Activated T-cell treated with anti-CD3 and anti-CD28 coated beads for 48 hours (primary cell): ENCODE results near the gene RNASE2.
"Not testable (repeated sequence)": the region's sequence is repeated elsewhere in the genome, so short reads cannot be mapped to it uniquely, and the experiment has no call there.

Experiments
- DNase-seq: peaks from one replicate; pipeline ENCODE4 v3.0.0-alpha.2; 2020; ENCODE audit warnings: low read depth

The RNASE2 gene

GRCh38 chr14:20954736-20955537, at the start of gene RNASE2:
TSS of gene RNASE2 (plus strand) at chr14:20955487. CDS start at chr14:20955772, 285 bp downstream.
- DNase-seq: not testable (repeated sequence)

DNA sequence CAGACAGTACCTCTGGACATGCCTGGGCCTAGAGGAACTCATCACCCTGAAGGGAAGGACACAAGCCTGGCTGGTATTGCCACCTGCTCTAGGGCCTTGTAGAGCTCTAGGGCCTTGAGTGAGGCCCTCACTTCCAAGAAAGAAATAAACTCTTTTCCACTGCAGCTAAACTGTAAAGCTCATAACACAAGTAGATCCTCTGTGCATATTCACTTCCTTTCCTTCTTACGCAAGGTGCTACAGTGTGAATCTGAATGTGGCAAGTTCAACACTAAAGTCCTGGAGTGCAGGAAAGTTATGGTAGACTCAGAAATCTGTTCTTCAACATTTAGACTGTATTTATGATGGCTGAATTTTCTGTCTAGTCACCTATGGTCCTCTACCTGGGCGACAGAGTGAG, 49.6 kb upstream of the RNASE2 start:
- no peak for DNase-seq

GRCh38 chr14:20907214-20907613, 48.1 kb upstream of the RNASE2 start:
- no peak for DNase-seq

DNA sequence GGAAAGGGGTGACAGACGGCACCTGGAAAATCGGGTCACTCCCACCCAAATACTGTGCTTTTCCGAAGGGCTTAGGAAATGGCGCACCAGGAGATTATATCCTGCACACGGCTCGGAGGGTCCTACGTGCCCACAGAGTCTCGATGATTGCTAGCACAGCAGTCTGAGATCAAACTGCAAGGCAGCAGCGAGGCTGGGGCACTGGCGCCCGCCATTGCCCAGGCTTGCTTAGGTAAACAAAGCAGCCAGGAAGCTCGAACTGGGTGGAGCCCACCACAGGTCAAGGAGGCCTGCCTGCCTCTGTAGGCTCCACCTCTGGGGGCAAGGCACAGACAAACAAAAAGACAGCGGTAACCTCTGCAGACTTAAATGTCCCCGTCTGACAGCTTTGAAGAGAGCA, 44.5 kb upstream of the RNASE2 start:
- DNase-seq: not testable (repeated sequence)

DNA sequence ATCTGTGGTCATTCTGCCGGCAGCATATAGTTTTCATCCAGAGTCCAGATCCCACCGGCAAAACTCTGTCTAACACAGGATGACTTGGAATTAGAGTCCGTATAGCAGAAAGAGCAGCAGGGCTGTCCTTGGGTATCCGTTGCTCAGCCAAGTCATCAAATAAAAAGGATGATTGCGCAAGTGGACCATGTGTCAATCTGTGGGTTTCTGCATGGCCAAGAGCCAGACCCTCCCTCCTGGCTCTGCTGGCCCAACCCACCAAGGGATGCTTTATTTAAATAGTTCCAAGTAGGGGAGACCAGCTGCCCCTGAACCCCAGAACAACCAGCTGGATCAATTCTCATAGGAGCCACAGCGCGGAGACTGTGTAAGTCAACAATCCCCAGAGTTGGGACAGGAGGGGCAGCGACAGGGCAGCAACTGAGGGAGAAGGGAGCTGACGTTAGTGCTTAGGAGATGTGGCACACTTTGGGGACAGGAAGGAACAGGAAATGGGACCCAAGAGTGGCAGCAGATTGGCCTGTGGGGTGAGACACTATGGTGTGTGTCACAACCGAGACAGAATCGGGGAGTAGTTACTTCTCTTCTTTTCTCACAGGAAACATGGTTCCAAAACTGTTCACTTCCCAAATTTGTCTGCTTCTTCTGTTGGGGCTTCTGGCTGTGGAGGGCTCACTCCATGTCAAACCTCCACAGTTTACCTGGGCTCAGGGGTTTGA, 36.1 kb upstream of the RNASE2 start:
- DNase-seq: not testable (repeated sequence)

- DNase-seq: not testable (repeated sequence)
Measured at GRCh38 chr14:20923766-20924297, 31.5 kb upstream of the RNASE2 start.

DNA sequence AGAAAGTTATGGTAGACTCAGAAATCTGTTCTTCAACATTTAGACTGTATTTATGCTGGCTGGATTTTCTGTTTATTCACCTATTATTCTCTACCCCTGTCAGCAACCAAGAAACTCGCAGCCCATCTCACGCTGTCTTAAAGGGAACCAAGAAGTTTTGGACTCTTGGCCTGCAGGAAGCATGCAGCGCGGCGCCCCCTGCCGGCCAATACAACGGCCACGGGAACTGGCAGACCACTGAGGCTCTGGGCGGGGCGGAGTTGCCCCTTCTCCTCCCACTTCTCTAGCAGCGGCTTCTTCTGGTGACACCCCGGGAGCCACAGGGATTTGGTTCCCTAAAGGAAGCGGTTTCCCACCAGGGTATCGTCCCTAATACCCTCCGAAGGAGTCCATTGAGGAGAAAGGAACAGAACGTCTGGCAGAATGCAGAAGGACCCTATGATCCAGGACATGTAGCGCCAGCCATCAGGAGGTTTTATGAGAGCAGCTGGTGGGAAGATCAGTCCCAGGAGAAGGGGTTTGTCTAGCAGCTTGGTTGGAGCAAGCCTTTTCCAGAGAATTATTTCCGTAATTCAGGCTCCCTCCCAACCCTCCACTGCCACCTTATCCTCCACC, 21.0 kb upstream of the RNASE2 start:
- DNase-seq: peak; percentile 35

DNA sequence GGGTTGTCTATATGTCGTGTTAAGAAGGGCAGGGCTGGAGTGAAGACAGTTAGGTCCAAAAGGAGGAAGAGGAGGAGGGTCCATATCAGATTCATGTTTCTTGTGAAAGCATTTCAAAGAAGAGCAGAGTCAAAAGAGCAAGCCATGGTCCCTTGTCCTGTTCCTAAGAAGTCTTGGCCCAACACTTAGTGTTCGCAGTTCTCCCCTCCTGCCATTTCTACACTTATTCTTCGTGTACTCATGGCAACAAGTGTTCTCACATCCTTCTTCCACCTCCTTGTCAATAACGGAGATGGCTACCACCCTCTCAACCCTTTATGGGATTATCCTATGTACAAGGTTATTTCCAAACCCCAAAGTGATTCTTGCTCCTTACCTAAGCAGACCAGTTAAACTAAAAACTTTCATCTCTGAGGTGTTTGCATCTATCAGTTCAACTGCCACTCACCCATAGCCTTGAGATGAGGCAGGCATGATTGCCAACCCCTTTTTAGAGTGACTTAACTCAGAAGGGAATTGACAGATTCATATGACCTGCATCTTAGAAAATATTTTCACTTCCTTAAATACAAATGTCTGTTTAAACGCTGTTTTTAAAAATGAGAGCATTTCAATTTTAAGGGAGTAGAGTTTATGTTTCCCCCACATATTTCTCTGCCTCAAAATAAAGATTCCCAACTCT, 19.8 kb upstream of the RNASE2 start:
- no peak for DNase-seq

DNA sequence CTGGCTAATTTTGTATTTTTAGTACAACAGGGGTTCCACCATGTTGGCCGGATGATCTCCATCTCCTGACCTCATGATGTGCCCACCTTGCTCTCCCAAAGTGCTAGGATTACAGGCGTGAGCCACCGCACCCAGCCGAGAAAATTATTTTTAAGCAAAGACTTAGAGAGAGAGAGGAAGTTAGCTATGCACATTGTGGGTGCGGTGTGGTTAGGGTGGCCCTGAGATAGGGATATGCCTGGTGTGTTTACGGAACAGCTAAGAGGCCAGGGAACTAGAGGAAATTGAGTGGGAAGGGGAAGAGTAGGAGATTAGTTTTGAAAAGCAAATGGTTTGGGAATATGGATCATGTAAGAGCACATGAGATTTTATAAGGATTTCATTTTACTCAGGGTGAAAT, 10.1 kb upstream of the RNASE2 start:
- DNase-seq: not testable (repeated sequence)

DNA sequence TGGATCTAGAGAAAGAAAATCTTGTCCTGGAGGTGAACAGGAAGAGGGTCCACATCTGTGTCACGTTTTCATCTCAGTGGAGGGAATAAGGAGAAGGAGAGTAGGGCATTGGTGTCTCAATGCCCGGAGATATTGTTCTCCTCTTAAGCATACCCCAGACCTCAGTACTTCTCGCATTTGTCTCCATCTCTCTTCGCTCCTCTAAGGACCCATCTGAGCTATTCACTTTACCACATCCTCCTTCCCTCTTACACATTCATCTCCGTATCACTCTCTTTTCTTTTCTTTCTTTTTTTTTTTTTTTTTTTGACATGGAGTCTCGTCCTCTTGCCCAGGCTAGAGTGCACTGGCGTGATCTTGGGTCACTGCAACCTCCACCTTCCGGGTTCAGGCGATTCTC, 8.6 kb upstream of the RNASE2 start:
- DNase-seq: not testable (repeated sequence)

DNA sequence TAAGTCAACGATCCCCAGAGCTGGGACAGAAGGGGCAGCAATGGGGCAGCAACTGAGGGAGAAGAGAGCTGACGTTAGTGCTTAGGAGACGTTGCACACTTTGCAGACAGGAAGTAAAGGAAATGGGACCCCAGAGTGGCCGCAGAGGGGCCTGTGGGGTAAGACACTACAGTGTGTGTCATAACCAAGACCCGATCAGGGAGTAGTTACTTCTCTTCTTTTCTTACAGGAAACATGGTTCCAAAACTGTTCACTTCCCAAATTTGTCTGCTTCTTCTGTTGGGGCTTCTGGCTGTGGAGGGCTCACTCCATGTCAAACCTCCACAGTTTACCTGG, 219 bp downstream of the RNASE2 start:
- DNase-seq: not testable (repeated sequence)

GRCh38 chr14:20956376-20956976, 1.2 kb downstream of the RNASE2 start:
- no peak for DNase-seq

GRCh38 chr14:20958946-20959345, 3.7 kb downstream of the RNASE2 start:
- DNase-seq: not testable (repeated sequence)

- no peak for DNase-seq
Measured at GRCh38 chr14:20969336-20969735, 14.0 kb downstream of the RNASE2 start.

DNA sequence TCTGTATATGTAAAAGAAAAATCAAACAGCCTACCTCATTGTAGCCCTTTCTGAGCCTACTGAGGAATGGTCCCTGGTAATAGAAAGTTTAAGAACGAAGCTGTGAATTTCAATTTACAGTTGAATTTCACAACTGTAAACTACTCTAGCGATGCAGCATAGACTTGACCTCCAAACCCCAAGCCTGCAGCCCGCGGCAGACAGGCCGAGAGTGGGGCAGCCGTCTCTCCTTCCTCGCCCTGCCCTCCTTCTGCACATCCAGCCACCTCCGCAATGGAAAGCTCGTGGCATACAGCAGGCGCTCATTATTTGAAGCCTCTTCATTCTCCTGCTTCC, 15.3 kb downstream of the RNASE2 start:
- DNase-seq: no peak

DNA sequence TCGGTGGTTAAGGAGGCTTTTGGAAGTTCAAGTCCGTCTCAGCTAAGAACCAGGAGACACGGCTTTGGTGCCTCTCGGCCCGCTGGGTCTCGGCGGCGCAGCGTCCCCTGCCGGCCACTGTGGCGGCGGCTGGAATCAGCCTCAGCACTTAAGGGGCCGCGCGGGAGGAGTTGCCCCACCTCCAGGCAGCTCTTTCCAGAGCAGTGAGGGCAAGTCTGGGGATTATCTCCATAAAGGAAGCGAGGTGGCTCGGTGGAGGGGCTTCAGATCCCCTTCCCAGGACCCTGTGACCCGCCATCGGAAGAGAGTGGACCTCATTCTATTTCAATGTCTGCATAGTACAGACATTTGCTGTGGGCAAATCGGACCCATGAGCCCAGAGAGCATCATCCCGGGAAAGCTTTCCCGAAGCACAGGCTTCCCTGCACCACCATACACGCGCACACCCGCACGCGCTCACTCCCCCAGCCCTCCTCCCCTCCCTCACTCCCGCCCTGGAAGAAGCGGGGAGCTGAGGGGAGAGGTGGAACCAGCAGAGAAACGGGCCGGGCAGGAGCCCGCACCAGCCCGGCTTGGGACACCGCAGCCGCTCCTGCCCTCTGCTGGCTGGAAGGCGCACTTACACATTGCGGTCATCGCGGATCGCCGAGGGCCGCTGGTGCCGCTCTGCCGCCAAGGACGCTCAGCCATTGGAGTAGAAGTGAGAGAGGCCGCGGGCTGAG, 15.9 kb downstream of the RNASE2 start:
- peak; percentile 81 for DNase-seq

- no peak for DNase-seq
Measured at GRCh38 chr14:20971705-20972021, 16.4 kb downstream of the RNASE2 start.

DNA sequence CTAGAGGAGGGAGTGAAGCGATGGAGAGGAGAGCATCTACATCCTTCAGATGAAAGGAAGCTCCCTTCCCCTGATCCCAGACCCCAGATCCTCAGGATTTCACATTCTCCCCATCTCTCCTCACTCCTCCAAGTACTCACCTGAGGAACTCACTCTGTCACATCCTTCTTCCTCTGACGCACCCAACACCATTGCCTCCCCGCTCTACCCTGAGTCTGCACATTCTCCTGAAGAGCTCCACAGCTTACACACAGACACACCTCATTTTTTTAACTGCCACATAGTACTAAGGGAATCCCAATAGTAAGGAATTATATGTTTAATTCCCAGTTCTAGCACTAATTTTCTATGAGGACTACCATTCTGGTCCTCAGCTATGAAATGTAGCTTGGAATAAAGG, 18.2 kb downstream of the RNASE2 start:
- no peak for DNase-seq

GRCh38 chr14:20976291-20976690, 21.0 kb downstream of the RNASE2 start:
- no peak for DNase-seq

- DNase-seq: no peak
Measured at GRCh38 chr14:20978687-20979086, 23.4 kb downstream of the RNASE2 start.

DNA sequence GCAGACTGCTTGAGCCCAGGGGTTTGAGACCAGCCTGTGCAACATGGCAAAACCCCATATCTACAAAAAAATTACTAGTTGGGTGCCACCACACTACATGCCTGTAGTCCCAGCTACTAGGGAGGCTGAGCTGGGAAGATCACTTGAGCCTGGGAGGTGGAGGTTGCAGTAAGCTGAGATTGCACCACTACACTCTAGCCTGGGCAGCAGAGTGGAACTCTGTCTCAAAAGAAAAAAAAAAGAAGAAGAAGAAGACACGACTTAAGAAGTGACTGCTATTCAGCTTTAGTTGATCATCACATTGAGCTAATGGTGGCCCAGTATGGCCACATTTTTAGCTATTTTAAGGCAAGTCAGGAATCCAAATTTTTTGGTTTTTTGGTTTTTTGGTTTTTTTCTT, 25.6 kb downstream of the RNASE2 start:
- no peak for DNase-seq
